Esophagus squamous epithelium (tissue), 4 donors: Measurements from ENCODE around the gene WDR46.

Experiments
- CTCF ChIP-seq, 6 experiments: fragments of 450-650 bp in 4 of 6; fragments of 200-600 bp in 2 of 6; sonication (generic) in 2 of 6; IDR thresholded peaks; one replicate each; pipeline ENCODE4 v1.5.1; 2016 to 2019; ENCODE audit warnings: antibody characterized with exemption in 6 of 6, mild to moderate bottlenecking in 4 of 6, moderate library complexity in 4 of 6
- POLR2A ChIP-seq, 4 donors: fragments of 450-650 bp; IDR thresholded peaks; one replicate each; pipeline ENCODE4 v1.6.1; 2017; ENCODE audit warnings: antibody characterized with exemption in 4 of 4, mild to moderate bottlenecking in 4 of 4, moderate library complexity in 3 of 4

- TF ChIP-seq CTCF (IDR thresholded peaks at IDR 0.05) (no peak), POLR2A (IDR thresholded peaks at IDR 0.05) (no peak)
Observed at GRCh38 chr6:33324125-33324524, 35.1 kb upstream of the WDR46 start.
